Stimulated activated CD8-positive, alpha-beta memory T cell treated with anti-CD3 and anti-CD28 coated beads, Interleukin-4, amount 100 ng/mL, for 1 hour (primary cell): ENCODE measurements around the gene TXLNA.
A peak's percentile ranks its signal among the peaks of the same experiment; 100 is the strongest.
"Not testable (repeated sequence)": the region's sequence is repeated elsewhere in the genome, so short reads cannot be mapped to it uniquely, and the experiment has no call there.

Experiments used
- DNase-seq, 2 donors: peaks; one replicate each; pipeline ENCODE4 v3.0.0-alpha.2; 2020; ENCODE audit warnings: low read depth in 2 of 2, low spot score in 1 of 2

TXLNA gene

GRCh38 chr1:32179443-32180185, at the start of gene TXLNA:
TSS of gene TXLNA (plus strand) at chr1:32179675. CDS start at chr1:32180346, 671 bp downstream.
- peak; percentile 77 for DNase-seq

- not testable (repeated sequence) for DNase-seq
Observed at GRCh38 chr1:32133950-32134280, 45.6 kb upstream of the TXLNA start.

DNA sequence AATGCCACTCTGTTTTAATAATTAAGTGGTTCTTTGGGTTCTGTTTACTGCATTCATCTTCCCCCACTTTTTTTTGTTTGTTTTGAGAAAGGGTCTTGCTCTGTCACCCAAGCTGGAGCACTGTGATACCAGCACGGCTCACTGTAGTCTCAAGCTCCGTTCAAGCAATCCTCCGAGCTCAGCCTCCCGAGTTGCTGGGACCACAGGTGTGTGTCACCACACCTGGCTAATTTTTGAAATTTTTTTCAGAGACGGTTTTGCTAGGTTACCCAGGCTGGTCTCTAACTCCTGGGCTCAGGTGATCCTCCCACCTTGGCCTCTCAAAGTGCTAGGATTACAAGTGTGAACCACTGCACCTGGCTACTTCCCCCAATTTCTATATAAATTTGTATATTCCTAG, 42.4 kb upstream of the TXLNA start:
- no peak for DNase-seq

DNA sequence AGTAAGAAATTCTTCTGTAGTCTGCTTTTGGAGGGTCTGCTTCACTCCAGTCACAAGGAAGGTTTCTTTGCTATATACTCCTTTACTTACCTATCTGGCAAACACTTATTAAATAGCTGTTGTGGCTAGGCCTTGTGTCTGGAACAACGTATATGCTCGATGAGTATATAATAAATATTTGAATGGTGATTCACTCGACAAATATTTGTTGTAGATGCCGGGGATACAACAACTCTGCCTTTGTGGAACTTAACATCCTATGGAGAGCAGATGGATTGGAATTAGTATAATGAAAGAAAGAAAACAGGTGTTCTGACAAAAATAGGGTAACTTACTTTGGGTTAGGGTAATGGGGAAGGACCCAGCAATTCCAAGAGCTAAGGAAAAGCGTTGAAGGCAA, 40.5 kb upstream of the TXLNA start:
- DNase-seq = no peak

DNA sequence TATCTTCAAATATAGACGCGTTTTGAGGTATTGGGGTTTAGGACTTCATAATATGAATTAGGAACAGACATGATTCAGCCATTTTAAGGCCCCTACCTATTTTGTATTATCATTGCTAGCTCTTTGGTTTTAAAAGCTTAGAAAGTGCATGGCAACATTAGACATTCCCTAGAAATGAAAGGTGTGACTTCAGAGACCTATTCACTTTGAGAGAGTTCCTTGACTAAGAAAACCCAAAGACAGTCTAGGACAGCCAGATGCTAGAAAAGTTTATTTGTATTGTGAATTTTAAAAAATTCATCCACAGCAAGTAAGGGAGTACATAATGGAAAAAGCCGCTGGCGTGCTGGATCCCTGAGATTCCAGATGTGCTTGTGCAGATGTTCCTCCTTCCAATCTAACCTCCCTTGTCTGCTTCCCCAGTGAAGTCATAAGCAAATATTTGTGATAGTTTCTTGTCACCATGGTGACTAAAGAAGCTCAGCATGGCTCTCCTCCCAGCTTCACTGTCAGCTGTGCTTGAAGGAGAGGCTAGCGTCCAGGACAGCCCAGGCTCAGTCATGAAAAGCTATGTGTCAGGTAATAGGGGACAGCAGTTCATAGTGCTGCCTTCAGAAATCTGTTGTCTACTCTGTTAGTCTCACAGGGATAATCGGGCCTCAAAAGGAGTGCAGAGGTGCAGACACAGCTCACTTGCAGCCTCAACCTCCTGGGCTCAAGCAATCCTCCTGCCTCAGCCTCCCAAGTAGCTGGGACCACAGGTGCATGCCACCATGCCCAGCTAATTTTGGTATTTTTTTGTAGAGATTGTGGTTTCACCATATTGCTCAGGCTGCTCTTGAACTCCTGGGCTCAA, 36.8 kb upstream of the TXLNA start:
- no peak for DNase-seq

GRCh38 chr1:32143302-32143695, 36.2 kb upstream of the TXLNA start:
- not testable (repeated sequence) for DNase-seq

GRCh38 chr1:32144033-32144432, 35.4 kb upstream of the TXLNA start:
- DNase-seq = no peak

- not testable (repeated sequence) for DNase-seq
Observed at GRCh38 chr1:32147799-32148198, 31.7 kb upstream of the TXLNA start.

GRCh38 chr1:32150847-32151246, 28.6 kb upstream of the TXLNA start:
- DNase-seq = no peak

DNA sequence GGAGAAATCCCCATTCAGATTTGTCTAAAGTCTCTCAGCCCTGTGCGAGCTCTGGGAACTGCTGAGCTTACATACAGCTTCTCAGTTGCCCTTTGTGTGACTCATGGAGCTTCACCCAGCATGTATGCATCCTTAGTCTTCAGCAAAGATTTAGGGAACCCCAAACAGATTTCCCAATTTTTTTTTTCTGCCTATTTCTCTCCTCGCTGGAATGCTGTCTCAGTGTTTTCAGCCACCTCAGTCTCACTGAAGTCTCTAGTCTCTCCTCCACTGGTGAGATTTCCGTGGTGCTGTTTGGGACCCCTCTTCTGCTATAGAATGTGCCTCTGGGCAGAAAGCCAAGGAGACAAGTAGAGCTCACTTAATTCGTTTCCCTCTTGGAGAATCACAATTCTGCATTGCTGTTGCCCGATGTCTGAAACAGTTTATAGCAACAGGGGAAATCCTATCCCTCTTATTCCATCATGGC, 28.1 kb upstream of the TXLNA start:
- no peak for DNase-seq

DNA sequence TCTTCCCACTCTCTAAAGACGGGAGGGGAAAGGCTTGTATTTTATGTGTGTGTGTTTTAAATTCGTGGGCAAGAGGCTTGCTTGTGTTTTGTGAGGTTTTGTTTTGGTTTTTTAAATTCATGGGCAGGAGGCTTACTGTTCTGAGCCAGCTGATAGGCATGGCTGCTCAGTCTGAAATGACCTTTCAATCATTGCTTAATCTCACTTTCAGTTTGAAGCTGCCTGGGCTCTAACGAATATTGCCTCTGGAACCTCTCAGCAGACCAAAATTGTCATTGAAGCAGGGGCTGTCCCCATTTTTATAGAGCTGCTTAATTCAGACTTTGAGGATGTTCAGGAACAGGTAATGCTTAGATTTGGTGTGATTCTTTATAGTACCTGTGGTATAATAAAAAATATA, 20.3 kb upstream of the TXLNA start:
- DNase-seq = no peak

- DNase-seq = no peak
Observed at GRCh38 chr1:32163405-32163804, 16.1 kb upstream of the TXLNA start.

DNA sequence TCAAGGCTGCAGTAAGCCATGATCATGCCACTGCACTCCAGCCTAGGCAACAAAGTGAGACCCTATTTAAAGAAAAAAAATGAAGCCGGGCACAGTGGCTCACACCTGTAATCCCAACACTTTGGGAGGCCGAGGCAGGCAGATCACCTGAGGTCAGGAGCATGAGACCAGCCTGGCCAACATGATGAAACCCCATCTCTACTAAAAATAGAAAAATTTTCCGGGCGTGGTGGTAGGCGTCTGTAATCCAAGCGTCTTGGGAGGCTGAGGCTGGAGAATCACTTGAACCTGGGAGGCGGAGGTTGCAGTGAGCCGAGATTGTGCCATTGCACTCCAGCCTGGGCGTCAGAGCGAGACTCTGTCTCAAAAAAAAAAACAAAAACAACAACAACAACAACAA, 13.8 kb upstream of the TXLNA start:
- DNase-seq = not testable (repeated sequence)

DNA sequence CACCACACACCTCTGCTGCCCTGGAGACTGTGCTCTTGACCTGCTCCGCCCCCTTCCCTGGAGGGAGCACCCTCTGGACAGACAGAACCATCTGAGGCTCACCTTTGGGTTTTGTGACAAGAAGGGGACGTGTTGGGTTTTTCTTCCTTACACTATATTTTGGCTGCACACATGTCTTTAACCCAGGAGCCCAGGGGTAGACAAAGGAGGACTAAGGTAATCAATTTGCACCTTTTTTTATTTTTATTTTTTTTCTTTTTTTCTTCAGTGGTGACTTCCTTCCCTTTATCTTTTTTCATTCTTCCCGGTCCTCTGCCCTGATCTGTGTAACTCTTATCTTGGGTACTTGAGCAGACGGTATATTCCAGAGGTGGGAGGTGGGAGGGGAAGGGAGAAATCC, 8.5 kb upstream of the TXLNA start:
- DNase-seq = no peak

DNA sequence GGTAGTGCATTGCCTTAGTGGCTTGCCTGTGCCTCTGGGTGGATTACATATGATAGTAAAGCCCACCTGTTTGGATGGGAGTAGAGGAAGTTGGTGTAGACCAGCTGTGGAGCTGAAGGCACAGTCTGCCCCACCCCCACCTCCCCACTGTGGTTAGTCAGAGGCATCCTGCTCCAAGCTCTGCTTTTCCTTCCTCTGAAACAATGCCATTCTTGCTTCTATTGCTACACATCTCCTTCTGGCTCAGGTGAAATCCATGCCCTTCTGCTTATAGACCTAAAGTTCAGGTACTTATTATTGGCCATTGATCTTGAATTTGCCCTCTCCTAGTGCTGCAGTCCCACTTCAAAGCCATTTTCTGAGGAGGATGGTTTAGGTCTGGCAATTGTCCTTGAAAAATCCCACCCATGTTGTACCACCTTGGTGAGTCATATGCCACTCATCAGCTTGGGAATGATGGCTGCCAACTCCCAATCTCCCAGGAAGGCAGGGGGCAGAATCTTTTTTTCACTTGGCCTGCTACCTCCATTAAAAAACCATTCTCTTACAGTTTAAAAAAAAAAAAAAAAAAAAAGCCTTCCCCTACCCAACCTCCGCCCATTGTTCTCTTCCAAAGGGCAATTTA, 6.7 kb upstream of the TXLNA start:
- no peak for DNase-seq

DNA sequence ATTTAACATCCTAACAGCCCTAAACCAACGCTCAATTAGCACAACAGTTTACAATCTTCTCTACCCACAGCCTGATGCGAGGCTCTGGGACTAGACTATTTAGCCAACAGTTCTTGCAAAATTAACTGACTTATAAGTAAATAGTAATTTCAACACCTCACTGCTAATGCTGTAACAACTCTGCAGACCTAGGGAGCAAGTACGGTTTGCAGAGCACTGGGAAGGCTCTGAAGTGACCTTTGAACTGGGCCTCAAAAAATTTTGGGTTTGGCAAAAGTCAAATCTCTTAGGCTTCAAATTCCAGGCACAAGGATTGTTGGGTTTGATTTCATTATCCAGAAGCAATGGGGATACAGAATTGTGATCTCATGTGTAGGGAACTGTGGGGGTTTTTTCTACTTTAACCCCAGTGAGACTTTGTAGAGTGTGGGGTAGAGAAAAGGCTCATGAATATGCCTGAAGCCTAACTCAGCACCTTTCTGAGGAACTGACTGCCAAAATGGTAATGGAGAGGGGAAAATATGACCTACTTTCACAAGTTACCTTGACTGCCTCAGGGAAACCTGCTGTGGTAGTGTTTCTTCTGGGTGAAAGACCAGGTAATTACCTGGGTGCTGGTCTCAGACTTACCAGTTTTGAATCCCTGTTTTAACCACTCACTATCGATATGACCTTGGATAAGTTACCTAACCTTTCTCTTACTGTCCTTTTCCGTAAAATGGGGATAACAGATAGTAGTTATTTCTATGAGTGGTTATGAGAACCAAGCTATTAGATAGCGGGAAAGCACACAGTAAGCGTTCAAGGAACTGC, 889 bp upstream of the TXLNA start:
- DNase-seq = no peak

- no peak for DNase-seq
Observed at GRCh38 chr1:32179193-32179442, 357 bp upstream of the TXLNA start.

- no peak for DNase-seq
Observed at GRCh38 chr1:32180186-32181060, 948 bp downstream of the TXLNA start.

GRCh38 chr1:32181065-32181464, 1.6 kb downstream of the TXLNA start:
- DNase-seq = no peak

GRCh38 chr1:32181563-32181962, 2.1 kb downstream of the TXLNA start:
- no peak for DNase-seq
